ENCODE results near the gene PARP14.
"Not testable (repeated sequence)": the region's sequence is repeated elsewhere in the genome, so short reads cannot be mapped to it uniquely, and the experiment has no call there.

Gene PARP14

DNA sequence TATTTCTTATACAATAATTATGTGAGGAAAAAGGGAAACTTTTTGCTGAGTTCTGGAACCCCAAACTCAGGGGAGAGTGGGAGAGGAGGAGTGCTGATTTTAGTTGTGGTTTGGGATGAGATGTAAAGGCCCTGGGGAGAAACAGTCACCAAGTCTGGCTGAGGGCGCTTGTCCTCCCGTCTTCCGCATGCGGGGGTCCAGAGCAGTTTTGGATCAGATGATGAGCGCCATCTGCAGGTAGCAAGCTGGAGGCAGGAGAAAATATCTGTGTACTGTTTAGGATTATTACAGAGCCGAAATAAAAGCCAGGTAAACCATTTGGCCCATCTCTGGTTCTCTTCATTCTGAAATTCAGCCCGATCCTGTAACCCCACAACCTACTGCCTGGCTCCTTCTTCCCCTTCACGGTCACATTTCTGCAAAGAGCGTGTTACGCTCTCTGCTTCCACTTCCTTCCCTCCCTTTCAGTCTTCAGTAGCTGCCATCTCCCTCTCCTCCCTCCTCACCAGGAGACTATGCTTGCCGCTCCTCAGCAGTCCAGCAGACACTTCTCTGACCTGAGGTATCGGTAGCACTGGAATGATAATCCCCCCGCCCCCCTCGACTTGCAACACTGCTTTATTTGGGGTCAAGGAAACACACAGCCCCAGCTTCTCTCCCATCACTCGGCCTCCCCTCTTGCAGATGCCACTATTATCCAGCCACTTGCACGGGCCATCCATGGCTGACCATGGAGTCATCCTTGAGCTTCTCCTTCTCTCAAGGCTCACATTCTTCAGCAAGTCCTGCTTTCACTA is 1.4 kb upstream of the PARP14 start:
- DNase-seq (ENCODE audit: low read depth), result peak; percentile 66

DNA sequence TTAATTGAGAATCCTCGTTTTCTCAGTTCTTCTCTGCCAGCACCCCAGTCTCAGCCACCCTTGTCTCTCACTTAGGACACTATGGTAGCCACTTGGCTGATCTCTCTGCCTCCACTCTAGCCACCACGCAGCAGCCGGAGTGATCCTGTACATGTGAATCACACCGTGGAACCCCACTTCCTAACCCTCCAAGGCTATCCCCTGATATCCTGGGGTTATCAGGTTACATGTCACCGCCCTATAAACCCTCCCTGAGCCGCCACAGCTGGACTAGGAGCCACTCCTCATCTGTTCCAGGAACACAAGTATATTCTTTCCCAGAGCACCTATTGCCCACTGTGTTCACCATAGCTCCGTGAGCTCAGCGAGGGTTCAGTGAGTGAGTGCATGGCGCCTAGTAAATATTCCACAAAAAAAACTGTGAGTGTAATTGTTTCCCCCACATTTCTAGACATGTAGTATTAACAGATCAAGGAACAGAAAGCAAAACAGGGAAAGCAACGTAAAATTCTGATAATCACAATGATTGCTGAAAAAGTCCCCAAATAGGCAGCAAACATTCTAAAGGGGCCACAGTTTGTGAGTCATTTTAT is 661 bp upstream of the PARP14 start:
- DNase-seq (ENCODE audit: low read depth), result no peak

DNA sequence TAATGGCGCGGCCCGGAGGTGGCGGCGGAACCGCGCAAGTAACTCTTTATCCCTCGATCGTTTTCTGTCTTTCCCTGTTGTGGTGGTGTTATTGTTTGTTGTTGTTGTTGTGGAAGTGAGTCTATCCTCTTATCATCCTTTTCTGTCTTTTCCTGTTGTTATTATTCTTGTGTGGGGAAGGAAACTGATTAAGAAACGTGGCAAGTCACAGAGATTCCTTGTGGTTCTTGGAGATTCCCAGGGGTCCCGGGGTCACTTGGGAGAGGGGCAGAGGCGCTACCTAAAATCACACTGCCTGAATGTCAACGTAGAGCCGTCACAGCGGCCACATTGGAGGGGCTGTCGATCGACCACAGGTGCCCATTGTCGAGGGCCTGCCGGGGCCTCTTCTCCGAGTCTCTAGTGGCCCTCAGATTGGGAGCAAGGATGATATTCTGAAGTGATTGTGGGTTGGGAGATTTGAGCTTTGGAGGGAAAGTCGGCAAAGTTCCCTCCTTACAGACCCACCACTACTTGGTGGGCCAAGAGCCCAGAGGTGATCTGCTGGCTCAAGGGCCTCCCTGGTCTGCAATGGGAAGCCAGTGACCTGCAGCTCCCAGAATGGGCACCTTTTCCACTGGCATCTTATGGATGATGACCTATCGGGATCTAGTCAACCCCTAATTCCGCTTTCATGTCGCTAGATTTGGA is 790 bp downstream of the PARP14 start:
- no peak for DNase-seq (ENCODE audit: low read depth)

DNA sequence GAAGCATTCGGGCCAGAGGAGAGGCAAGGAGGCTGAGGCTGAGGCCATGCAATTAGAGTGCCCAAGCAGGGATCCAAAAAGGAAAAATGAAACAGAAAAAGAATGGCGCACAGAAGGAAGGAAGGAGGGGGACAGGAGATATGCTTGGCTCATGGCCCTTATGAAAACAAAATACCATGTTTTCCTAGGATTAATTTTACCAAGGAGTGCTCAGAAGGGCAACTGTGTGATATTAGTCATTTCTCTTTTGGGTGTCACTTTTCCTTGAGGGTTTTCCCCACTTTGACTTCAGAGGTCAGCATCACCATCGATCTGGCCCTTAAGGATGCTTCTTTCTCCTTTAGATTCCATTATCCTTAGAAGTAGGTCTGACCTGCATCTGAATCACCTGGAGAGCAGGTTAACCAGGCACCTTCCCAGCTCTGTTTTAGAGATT is 1.4 kb downstream of the PARP14 start:
- no peak for DNase-seq (ENCODE audit: low read depth)

DNA sequence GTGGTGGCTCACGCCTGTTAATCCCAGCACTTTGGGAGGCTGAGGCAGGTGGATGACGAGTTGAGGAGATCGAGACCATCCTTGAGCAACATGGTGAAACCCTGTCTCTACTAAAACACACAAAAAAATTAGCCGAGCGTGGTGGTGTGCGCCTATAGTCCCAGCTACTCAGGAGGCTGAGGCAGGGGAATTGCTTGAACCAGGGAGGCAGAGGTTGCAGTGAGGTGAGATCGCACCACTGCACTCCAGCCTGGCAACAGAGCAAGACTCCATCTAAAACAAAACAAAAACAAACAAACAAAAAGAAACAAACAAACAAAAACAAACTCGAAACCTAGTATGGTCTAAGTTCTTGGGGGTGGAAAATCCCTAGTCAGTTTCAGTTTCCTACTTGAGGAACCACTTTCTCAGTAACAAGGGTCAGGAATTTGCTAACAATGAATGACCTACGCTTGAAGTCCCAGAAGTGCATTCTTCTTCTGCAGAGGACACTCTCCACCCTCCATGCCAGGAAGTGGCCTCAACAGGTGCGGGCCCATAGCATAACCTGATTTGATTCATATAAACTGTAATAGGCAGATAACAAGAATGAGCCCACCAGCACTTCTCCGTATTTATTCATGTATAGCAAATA is 2.3 kb downstream of the PARP14 start:
- not testable (repeated sequence) for DNase-seq (ENCODE audit: low read depth)

DNA sequence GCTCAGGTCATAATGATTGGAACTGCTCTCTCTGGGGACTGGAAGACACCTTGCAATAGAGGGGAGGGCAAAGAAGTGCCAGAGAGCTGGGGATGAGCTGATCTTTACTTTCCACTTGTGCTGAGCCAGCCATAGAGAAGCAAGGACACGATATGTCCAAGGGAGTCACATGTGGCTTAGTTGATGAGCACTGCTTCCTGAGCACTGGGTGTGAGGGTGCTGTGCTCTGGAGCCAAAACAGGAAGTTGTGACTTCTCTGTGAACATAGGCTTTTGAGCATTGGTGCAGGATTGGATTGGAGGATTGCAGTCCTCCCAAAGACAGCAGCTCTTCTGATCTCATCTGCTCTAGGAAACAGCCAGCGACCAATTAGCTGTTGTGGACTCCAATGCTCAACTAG is 6.7 kb downstream of the PARP14 start:
- no peak for DNase-seq (ENCODE audit: low read depth)

DNA sequence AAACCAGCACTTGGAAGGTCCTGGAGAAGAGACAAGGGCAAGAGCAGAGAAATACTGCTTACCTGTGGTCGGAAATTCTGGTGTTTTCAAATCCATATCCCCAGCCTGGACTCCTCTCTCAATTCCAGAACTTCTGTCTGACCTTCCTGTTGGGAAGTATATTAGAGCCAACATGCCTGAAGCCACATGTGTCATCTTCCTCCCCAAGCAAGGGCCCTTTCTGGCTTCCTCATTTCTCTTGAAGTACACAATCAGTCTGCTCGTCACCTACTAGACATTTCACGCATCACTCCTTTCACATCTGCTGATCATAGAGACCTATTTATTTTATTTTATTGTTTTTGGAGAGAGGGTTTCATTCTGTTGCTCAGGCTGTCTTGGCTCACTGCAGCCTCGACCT is 8.4 kb downstream of the PARP14 start:
- DNase-seq (ENCODE audit: low read depth), result no peak

DNA sequence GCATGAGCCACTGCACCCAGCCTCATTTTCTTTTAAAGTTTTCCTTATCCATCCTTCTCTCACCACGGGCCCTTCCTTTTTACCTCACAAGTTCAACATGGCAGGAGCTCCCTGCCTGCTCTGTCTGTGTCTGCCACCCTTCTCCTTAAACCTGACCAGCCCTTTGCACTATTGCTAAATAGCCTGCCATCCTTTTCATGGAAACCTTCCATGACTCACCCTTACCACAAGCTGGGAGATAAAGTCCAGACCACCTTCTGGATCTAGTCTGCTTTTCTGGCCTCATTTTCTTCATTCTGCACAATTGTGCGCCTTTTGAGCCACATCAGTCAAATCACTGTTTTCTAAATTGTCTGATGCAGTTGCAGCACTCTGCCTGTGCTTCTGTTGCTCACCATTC is 8.9 kb downstream of the PARP14 start:
- no peak for DNase-seq (ENCODE audit: low read depth)

DNA sequence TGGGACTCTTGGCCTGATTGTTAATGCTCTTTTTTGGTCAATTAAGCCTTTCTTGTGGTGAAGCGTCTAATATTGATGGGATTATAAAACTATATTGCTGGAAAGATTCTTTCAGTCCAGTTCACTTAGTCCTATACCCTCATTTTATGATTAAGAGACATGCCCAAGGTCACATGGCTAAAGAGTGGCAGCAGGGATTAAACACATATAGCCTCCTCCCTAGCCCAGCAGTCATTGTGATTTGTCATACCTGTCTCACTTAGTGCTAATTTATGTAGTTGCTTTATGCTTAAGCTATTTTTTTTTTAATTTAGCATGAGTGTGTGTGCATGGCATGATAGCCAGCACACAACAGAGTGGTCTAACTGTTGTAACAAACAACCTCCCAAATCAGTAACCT is 9.5 kb downstream of the PARP14 start:
- no peak for DNase-seq (ENCODE audit: low read depth)

DNA sequence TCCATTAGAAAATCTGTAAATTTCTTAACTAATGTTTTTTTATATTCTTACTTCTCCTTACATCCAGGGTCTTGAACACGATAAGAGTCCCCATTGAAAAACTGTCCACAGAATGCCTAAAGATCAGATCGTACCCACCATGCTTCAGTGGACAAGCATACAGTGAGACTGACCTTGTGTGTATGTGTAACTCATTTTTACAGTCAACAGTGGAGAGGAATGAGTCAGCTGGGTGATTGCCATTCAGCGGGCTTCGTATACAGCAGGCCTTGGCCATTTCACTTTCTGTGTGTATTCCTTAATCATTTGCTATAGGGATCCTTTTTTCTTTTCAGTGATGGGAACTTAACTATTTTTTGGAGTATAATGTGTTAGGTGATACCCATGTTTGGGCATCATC is 10.6 kb downstream of the PARP14 start:
- DNase-seq (ENCODE audit: low read depth), result no peak

DNA sequence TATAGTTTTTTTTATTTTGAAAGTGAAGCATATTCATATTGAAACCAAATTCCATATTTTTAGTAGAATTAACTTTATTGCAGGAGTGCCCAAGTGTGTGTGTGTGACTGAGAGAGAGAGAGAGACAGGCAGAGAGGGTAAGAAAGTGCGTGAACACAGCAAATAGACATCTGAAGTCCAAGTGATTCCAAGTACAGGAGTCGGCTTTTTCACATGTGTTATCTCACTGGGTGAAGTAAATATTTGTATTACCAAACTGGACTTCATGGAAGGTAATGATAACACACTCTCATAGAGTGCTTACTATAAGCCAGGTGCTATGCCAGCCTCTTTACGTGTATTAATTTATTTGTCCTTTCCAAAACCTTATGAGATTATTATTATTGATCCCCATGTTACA is 12.0 kb downstream of the PARP14 start:
- no peak for DNase-seq (ENCODE audit: low read depth)

DNA sequence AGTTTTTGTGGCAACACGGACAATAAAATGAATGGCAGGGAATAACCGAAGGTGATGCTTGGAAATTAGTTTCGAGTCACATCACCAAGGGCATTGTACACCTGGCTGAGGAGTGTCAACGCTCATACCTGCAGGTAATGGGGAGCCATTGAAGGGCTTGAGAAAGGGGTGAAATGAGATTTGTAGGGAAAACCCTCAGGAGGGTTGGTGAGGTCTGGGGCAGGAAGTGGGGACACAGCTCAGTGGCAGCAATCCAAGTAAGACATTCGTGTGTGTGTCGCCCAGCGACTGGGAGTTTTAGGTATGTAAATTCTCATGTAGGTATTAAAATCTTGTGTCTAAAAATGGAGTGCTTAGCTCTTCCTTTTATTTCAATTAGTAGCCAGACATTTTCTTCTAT is 14.3 kb downstream of the PARP14 start:
- no peak for DNase-seq (ENCODE audit: low read depth)

DNA sequence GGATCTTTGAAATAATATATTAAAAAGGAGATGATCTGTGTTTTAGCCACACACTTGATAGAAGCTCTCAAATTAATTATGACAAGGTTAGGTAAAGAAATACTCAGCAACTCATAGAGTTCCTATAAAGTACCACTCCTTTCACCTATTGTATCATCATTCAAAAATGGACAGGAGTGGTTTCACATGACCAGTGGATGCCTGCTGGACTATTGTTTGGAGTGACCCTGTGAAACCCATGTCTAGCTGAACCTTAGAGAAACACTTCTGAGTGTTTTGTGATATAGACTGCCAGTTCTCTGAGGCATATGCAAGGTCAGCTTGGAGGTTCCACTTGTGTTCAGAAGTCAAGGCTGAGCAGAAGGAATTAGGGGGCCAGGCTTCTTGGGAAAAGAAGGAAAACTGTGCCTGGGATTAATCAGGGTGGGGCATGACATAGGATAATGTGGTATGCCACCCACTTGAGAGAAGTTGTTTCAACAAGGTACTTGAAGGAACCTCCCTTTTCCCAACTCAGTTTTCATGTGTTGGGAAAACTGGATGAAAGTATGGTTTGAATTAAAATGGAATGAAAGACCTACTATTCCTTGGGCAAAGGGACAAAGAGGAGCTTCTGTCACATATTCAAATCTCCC is 15.4 kb downstream of the PARP14 start:
- DNase-seq (ENCODE audit: low read depth), result no peak

DNA sequence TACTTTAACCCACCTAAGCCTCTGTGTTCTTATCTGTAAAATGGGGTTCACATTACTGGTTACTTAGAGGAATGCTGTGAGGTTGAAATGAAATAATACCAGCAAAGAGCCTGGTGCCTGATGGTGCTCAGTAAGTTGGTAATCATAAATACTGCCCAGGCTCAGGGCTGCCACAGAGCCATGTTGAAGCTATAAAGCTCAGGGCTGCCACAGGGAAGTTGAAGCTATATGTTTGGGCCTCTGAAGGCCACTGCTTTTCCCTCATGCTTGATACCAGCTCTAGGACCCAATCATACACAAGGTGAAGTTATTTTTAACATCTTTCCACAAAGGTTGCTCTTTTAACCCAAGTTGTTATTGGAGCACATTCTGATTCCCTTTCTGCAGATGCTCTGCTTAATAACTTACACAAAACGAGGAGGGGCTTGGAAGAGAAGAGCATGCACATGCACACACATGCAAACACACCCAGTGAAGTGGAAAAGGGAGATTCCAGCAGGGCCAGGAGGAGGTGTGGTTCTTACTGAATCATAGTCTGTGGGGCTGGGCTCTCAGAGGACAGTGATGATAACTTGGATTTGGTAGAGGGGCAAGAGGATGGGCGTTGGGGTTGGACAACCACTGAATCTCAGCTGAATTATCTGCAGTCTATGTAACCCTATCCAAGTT is 17.4 kb downstream of the PARP14 start:
- DNase-seq (ENCODE audit: low read depth), result no peak

DNA sequence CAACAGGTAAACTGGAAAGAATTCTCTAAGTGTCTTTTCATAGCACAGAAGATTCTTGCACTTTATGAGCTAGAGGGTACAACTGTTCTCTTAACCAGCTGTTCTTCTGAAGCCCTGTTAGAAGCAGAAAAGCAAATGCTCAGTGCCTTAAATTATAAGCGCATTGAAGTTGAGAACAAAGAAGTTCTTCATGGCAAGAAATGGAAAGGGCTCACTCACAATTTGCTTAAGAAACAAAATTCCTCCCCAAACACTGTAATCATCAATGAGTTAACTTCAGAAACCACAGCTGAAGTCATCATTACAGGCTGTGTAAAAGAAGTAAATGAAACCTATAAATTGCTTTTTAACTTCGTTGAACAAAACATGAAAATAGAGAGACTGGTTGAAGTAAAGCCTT is 19.6 kb downstream of the PARP14 start:
- DNase-seq (ENCODE audit: low read depth), result no peak

DNA sequence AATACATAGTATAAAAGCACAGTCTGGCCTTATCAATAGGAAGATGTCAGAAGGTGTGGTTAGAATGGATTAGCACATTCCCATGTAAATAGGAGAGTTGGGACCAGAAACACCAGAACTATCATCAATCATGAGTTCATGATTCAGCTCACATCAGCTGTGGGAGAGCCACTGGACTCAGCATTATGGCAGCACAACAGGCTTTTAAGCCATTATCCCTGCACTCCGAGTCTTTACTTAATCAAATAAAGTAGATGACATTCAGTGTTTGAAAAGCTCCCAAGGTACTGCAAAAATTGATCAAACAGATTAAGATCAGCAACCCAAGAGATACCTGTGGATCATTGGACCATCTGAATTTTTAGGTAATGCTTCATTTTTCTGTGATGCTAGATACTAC is 24.7 kb downstream of the PARP14 start:
- DNase-seq (ENCODE audit: low read depth), result no peak

DNA sequence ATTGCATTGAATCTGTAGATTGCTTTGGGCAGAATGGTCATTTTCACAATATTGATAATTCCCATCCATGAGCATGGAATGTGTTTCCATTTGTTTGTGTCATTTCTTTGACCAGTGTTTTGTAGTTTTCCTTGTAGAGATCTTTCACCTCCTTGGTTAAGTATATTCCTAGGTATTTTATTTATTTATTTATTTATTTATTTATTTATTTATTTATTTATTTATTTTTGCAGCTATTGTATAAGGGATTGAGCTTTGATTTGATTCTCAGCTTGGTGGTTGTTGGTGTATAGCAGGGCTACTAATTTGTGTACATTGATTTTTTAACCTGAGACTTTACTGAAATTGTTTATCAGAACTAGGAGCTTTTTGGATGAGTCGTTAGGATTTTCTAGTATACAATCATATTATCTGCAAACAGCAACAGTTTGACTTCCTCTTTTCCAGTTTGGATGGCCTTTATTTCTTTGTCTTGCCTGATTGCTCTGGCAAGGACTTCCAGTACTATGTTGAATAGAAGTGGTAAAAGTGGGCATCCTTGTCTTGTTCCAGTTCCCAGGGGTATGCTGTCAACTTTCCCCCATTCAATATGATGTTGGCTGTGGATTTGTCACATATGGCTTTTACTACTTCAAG is 30.1 kb downstream of the PARP14 start:
- DNase-seq (ENCODE audit: low read depth), result not testable (repeated sequence)

DNA sequence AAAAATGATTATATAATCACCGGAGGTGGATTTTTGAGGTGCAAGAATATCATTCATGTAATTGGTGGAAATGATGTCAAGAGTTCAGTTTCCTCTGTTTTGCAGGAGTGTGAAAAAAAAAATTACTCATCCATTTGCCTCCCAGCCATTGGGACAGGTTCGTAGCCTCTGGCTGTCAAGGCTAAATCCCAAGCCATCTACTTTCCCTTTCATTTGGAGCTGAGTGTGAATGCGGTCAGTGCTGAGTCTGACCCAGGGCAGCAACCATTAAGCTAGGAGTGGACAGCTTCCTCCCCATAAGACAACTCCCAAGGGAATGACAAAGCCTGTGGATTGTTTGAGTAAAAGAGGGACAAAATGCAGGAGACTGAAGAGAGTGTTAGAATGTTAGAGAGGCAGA is 33.6 kb downstream of the PARP14 start:
- no peak for DNase-seq (ENCODE audit: low read depth)

DNA sequence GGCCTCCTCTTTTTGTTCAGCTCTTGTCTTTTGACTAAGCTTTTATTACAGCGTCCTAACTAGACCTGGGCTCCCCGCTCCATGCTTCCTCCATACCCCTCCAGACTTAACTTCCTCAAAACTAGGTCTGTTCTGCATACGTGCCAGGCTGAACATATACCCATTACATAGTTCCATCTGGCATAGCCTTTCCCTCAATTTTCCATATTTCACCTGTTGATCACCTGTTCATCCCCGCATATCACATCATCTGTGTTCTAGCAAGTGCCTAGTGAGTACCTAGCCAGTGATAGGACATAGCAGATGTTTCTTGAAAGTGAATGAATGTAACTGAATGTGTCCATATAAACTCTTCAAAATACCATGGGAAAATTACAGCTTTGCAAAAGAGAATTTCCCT is 36.0 kb downstream of the PARP14 start:
- no peak for DNase-seq (ENCODE audit: low read depth)

DNA sequence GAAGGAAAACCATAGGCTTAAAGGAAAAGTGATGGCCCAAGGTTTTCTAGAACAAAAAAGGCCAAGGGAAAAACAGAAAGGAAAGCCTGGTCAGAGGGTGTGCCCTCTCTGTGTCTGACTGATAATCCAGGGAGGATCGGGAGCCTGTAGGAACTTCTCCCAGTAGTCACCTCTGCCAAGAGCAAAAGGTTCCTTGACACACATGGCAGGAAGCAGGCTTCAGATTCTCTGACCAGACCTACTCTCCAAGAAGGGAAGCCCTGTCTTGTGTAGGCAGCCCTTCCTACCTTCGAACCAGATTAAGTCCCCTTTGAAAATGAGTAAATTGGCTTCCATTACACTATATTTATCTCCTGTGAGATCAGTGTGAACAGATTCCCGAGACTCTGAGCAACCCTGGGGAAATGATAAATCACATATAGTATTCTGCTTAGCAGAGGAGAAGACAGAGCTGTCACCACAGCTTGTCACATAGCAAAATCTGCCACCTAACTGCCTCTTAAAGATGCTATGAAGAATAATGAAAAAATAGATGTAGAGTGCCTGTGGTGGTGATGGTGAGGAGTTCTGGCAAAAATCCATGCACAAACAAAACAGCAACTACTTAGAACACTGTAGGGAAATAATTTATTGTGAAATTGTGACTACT is 38.8 kb downstream of the PARP14 start:
- no peak for DNase-seq (ENCODE audit: low read depth)

DNA sequence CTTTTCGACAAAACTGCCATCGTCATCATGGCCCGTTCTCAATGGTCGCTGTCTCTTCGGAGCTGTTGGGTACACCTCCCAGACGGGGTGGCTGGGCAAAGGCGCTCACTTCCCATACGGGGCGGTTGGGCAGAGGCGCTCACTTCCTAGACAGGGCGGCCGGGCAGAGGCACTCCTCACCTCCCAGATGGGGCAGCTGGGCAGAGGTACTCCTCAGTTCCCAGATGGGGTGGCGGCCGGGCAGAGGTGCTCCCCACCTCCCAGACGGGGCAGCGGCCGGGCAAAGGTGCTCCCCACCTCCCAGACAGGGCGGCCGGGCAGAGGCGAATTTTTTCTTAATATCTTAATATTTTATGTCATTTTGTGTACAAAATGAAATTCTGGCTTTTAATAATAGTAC is 44.5 kb downstream of the PARP14 start:
- DNase-seq (ENCODE audit: low read depth), result no peak
